Measurements from ENCODE around the gene MARCHF5. TPM values are rescaled to one million over a fixed set of nuclear protein-coding genes. Genes with fewer than 3 reads are reported as not detected.

Gene MARCHF5
- total and polyA plus RNA-seq, 4 donors, result 9.7 to 18.4 (median 16.5) TPM

DNA sequence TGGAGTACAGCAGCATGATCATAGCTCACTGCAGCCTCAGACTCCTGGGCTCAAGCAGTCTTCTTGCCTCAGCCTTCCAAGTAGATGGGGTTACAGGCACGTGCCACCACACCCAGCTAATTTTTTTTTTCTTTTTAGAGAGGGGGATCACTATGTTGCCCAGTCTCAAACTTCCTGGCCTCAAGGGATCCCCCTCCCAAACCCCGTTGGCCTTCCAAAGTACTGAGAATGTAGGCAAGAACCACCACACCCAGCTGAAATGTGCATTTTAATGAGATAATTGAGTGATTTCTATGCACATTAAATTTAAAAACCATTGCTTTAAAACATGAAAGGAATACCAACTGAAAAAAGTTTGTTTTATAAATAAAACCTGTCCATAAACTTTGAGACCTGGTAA lies 25.6 kb downstream of the MARCHF5 start:
- no peaks in the 10 kb centered on the region for H3K4me1 ChIP-seq (ENCODE audit: control insufficient read depth in 4 of 4, insufficient read depth in 4 of 4, low read length in 3 of 4)
- peaks cover 0 to 15% (median 3%) of the 10 kb centered on the region in 4 donors for H3K36me3 ChIP-seq (ENCODE audit: control insufficient read depth in 4 of 4, insufficient read depth in 3 of 4, low read depth in 1 of 4, low read length in 3 of 4)
- no peak for TF ChIP-seq FOXA1 (IDR thresholded peaks at IDR 0.05)
- TF ChIP-seq, protein P1, sequence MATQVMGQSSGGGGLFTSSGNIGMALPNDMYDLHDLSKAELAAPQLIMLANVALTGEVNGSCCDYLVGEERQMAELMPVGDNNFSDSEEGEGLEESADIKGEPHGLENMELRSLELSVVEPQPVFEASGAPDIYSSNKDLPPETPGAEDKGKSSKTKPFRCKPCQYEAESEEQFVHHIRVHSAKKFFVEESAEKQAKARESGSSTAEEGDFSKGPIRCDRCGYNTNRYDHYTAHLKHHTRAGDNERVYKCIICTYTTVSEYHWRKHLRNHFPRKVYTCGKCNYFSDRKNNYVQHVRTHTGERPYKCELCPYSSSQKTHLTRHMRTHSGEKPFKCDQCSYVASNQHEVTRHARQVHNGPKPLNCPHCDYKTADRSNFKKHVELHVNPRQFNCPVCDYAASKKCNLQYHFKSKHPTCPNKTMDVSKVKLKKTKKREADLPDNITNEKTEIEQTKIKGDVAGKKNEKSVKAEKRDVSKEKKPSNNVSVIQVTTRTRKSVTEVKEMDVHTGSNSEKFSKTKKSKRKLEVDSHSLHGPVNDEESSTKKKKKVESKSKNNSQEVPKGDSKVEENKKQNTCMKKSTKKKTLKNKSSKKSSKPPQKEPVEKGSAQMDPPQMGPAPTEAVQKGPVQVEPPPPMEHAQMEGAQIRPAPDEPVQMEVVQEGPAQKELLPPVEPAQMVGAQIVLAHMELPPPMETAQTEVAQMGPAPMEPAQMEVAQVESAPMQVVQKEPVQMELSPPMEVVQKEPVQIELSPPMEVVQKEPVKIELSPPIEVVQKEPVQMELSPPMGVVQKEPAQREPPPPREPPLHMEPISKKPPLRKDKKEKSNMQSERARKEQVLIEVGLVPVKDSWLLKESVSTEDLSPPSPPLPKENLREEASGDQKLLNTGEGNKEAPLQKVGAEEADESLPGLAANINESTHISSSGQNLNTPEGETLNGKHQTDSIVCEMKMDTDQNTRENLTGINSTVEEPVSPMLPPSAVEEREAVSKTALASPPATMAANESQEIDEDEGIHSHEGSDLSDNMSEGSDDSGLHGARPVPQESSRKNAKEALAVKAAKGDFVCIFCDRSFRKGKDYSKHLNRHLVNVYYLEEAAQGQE (IDR thresholded peaks at IDR 0.05), result no peak
- TF ChIP-seq, protein P2, sequence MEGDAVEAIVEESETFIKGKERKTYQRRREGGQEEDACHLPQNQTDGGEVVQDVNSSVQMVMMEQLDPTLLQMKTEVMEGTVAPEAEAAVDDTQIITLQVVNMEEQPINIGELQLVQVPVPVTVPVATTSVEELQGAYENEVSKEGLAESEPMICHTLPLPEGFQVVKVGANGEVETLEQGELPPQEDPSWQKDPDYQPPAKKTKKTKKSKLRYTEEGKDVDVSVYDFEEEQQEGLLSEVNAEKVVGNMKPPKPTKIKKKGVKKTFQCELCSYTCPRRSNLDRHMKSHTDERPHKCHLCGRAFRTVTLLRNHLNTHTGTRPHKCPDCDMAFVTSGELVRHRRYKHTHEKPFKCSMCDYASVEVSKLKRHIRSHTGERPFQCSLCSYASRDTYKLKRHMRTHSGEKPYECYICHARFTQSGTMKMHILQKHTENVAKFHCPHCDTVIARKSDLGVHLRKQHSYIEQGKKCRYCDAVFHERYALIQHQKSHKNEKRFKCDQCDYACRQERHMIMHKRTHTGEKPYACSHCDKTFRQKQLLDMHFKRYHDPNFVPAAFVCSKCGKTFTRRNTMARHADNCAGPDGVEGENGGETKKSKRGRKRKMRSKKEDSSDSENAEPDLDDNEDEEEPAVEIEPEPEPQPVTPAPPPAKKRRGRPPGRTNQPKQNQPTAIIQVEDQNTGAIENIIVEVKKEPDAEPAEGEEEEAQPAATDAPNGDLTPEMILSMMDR (IDR thresholded peaks at IDR 0.05; ENCODE audit: low read depth, low read length, missing input control), result no peak
- no peak for TF ChIP-seq RXRA (IDR thresholded peaks at IDR 0.05)
- no peak for TF ChIP-seq NR2F2 (IDR thresholded peaks at IDR 0.05)
- TF ChIP-seq, protein P3, sequence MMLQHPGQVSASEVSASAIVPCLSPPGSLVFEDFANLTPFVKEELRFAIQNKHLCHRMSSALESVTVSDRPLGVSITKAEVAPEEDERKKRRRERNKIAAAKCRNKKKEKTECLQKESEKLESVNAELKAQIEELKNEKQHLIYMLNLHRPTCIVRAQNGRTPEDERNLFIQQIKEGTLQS (IDR thresholded peaks at IDR 0.05), result no peak
- no peak for TF ChIP-seq ZBTB33 (IDR thresholded peaks at IDR 0.05)
- TF ChIP-seq HNF4G (IDR thresholded peaks at IDR 0.05), result no peak
- TF ChIP-seq EGR1 (IDR thresholded peaks at IDR 0.05; ENCODE audit: low read depth in 2 of 2), result no peak
- TF ChIP-seq GABPA (IDR thresholded peaks at IDR 0.05 in 1 of 2, conservative IDR thresholded peaks at IDR 0.05 in 1 of 2), result no peak
- no peak for TF ChIP-seq SP1 (IDR thresholded peaks at IDR 0.05)
- no peak for TF ChIP-seq RAD21 (IDR thresholded peaks at IDR 0.05)
- TF ChIP-seq TAF1 (conservative IDR thresholded peaks at IDR 0.05), result no peak
- no peak overlapping the region for H3K4me3 ChIP-seq (ENCODE audit: low read depth in 1 of 3, low read length in 3 of 3)
- 96% methylated on average over 2 of the region's 2 CpGs for WGBS
- no peak overlapping the region for H3K27ac ChIP-seq (ENCODE audit: low read depth in 1 of 2, low read length in 2 of 2)
- H3K9ac ChIP-seq (ENCODE audit: low read depth in 1 of 2, low read length in 2 of 2), result no peak overlapping the region
- H3K9me3 ChIP-seq (ENCODE audit: control insufficient read depth in 4 of 4, low read length in 3 of 4), result no peaks in the 10 kb centered on the region
- H3K27me3 ChIP-seq (ENCODE audit: control insufficient read depth in 4 of 4, insufficient read depth in 4 of 4, low read length in 3 of 4), result no peaks in the 10 kb centered on the region
- no peak for DNase-seq (ENCODE audit: low spot score)

DNA sequence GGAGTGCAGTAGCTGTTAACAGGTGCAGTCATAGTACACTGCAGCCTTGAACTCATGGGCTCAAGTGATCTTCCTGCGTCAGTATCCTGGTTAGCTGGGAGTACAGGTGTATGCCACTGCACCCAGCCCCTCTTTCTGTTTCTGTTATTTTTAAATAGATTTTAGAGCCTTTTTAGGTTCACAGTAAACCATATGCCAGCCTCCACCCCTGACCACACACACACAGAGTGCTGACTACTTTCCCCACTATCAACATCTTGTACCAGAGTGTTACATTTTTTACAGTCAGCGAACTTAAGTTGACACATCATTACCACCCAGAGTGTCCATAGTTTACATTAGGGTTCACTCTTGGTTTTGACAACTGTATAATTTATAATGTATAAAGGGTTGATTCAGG lies 32.1 kb downstream of the MARCHF5 start:
- Histone ChIP-seq H3K4me3 (ENCODE audit: low read depth in 1 of 3, low read length in 3 of 3) (no peak overlapping the region), H3K27me3 (ENCODE audit: control insufficient read depth in 4 of 4, insufficient read depth in 4 of 4, low read length in 3 of 4) (no peaks in the 10 kb centered on the region), H3K27ac (ENCODE audit: low read depth in 1 of 2, low read length in 2 of 2) (no peak overlapping the region), H3K36me3 (ENCODE audit: control insufficient read depth in 4 of 4, insufficient read depth in 3 of 4, low read depth in 1 of 4, low read length in 3 of 4) (peaks cover 0 to 7% (median 0%) of the 10 kb centered on the region in 4 donors), H3K4me1 (ENCODE audit: control insufficient read depth in 4 of 4, insufficient read depth in 4 of 4, low read length in 3 of 4) (peaks cover 2 to 7% (median 3%) of the 10 kb centered on the region in 4 donors), H3K9ac (ENCODE audit: low read depth in 1 of 2, low read length in 2 of 2) (no peak overlapping the region), H3K9me3 (ENCODE audit: control insufficient read depth in 4 of 4, low read length in 3 of 4) (no peaks in the 10 kb centered on the region)
- TF ChIP-seq FOXA2 (IDR thresholded peaks at IDR 0.05) (no peak), HNF4A (conservative IDR thresholded peaks at IDR 0.05) (no peak), MAX (IDR thresholded peaks at IDR 0.05) (no peak), JUND (IDR thresholded peaks at IDR 0.05) (no peak), SP1 (IDR thresholded peaks at IDR 0.05) (no peak), HNF4G (IDR thresholded peaks at IDR 0.05) (no peak), YY1 (IDR thresholded peaks at IDR 0.05) (no peak), ZBTB33 (IDR thresholded peaks at IDR 0.05) (no peak), TAF1 (conservative IDR thresholded peaks at IDR 0.05) (no peak)
- TF ChIP-seq, protein P1 (IDR thresholded peaks at IDR 0.05), result no peak
- WGBS, result 94% methylated on average over 2 of the region's 2 CpGs
- DNase-seq (ENCODE audit: low spot score), result no peak

Measured in liver (tissue), 9 donors.